A673 (cell line): Measurements from ENCODE around the gene SDF4. TPM values are rescaled to one million over a fixed set of nuclear protein-coding genes. Genes with fewer than 3 reads are reported as not detected.

ENCODE experiments used
- BruUV-seq: library from RNA; stranded (reverse); fragments of 400-500 nt; replicated peaks from 2 replicates; lab custom pipeline; 2021; lab: Mats Ljungman, UMichigan
- CTCF ChIA-PET: fragments of 300-600 bp; sonication (Branson Sonifier 250); formaldehyde crosslinking; loops from one replicate; lab custom pipeline; 2022; ENCODE audit warnings: antibody characterized with exemption; lab: Charles Lee
- POLR2A ChIA-PET: fragments of 300-600 bp; sonication (Branson Sonifier 250); formaldehyde crosslinking; loops from one replicate; lab custom pipeline; 2022; ENCODE audit warnings: antibody characterized with exemption; ENCODE audit not compliant: low non-redundant PET; lab: Charles Lee
- DNase-seq: peaks from one replicate; pipeline ENCODE4 v3.0.0-alpha.2; 2015; ENCODE audit warnings: low spot score
- H3K27ac ChIP-seq: fragments of 200-600 bp; sonication (generic); 2 replicates; pipeline ENCODE4 v1.5.1; 2016; ENCODE audit warnings: mixed run types, low read depth, mild to moderate bottlenecking, mixed read lengths, antibody characterized with exemption, low read length; ENCODE audit not compliant: poor library complexity, severe bottlenecking
- H3K27me3 ChIP-seq: fragments of 200-600 bp; sonication (generic); replicated peaks from 2 replicates; pipeline ENCODE4 v1.6.1; 2017; ENCODE audit warnings: mixed run types, low read depth, mild to moderate bottlenecking, mixed read lengths, antibody characterized with exemption, low read length; ENCODE audit not compliant: insufficient read depth, poor library complexity
- H3K36me3 ChIP-seq: fragments of 200-600 bp; sonication (generic); 2 replicates; pipeline ENCODE4 v1.6.1; 2016; ENCODE audit warnings: mixed run types, mild to moderate bottlenecking, mixed read lengths, antibody characterized with exemption, low read length; ENCODE audit not compliant: insufficient read depth, poor library complexity, severe bottlenecking
- H3K4me1 ChIP-seq: fragments of 200-600 bp; sonication (generic); 2 replicates; pipeline ENCODE4 v1.6.1; 2017; ENCODE audit warnings: mixed run types, mild to moderate bottlenecking, mixed read lengths, antibody characterized with exemption, low read length; ENCODE audit not compliant: insufficient read depth, poor library complexity, severe bottlenecking
- H3K4me3 ChIP-seq: fragments of 200-600 bp; sonication (generic); 2 replicates; pipeline ENCODE4 v1.5.1; 2016; ENCODE audit warnings: low read depth, mixed run types, mild to moderate bottlenecking, mixed read lengths, low read length; ENCODE audit not compliant: poor library complexity, severe bottlenecking
- H3K9me3 ChIP-seq: fragments of 200-600 bp; sonication (generic); 2 replicates; pipeline ENCODE4 v1.6.1; 2016; ENCODE audit warnings: mixed run types, low read depth, mild to moderate bottlenecking, mixed read lengths, antibody characterized with exemption, low read length; ENCODE audit not compliant: poor library complexity, severe bottlenecking
- EZH2 ChIP-seq: fragments of 200-600 bp; sonication (generic); IDR thresholded peaks from 2 replicates; pipeline ENCODE4 v1.6.1; 2017; ENCODE audit warnings: borderline replicate concordance, low read depth, mild to moderate bottlenecking, mixed read lengths, antibody characterized with exemption, low read length; ENCODE audit not compliant: poor library complexity, severe bottlenecking
- intact Hi-C: fragments of 100-400 bp; cut with micrococcal nuclease; formaldehyde crosslinking; loops from one replicate; pipeline ENCODE4 v1.10.0; 2022; ENCODE audit not compliant: unreplicated experiment
- total RNA-seq: library from RNA; stranded (reverse); gene quantifications from 2 replicates; pipeline ENCODE4 v1.2.3, GENCODE V29; 2021
- TF ChIP-seq, protein P1 (sequence below): fragments of 300-800, 200-600 bp; sonication (generic); conservative IDR thresholded peaks from 2 replicates; pipeline ENCODE4 v1.5.1; 2017; ENCODE audit warnings: low read depth, mild to moderate bottlenecking, antibody characterized with exemption, low read length, moderate library complexity, mixed read lengths

The SDF4 gene
- total RNA-seq, 1 experiment from 2014 or later, result 133 TPM

GRCh38 chr1:1245178-1245816 lies 13.5 kb upstream of the SDF4 start:
- BruUV-seq, result no TSS peak
- H3K9me3 ChIP-seq, result no peaks in the 10 kb centered on the region
- H3K4me3 ChIP-seq, result no peak overlapping the region
- no peaks in the 10 kb centered on the region for H3K27me3 ChIP-seq
- H3K36me3 ChIP-seq, result no peaks in the 10 kb centered on the region
- no peak for TF ChIP-seq EZH2
- TF ChIP-seq, protein P1, sequence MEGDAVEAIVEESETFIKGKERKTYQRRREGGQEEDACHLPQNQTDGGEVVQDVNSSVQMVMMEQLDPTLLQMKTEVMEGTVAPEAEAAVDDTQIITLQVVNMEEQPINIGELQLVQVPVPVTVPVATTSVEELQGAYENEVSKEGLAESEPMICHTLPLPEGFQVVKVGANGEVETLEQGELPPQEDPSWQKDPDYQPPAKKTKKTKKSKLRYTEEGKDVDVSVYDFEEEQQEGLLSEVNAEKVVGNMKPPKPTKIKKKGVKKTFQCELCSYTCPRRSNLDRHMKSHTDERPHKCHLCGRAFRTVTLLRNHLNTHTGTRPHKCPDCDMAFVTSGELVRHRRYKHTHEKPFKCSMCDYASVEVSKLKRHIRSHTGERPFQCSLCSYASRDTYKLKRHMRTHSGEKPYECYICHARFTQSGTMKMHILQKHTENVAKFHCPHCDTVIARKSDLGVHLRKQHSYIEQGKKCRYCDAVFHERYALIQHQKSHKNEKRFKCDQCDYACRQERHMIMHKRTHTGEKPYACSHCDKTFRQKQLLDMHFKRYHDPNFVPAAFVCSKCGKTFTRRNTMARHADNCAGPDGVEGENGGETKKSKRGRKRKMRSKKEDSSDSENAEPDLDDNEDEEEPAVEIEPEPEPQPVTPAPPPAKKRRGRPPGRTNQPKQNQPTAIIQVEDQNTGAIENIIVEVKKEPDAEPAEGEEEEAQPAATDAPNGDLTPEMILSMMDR, result no peak
- intact Hi-C loops, result no loop called here
- DNase-seq, result no peak
- H3K27ac ChIP-seq, result no peak overlapping the region
- CTCF ChIA-PET, result no interaction called here
- POLR2A ChIA-PET, result no interaction called here
- no peaks in the 10 kb centered on the region for H3K4me1 ChIP-seq

- ChIA-PET POLR2A (no interaction called here), CTCF (no interaction called here)
- Histone ChIP-seq H3K27ac (no peak overlapping the region), H3K9me3 (no peaks in the 10 kb centered on the region), H3K36me3 (no peaks in the 10 kb centered on the region), H3K27me3 (no peaks in the 10 kb centered on the region), H3K4me1 (no peaks in the 10 kb centered on the region), H3K4me3 (no peak overlapping the region)
- intact Hi-C loops, result no loop called here
- no TSS peak for BruUV-seq
- TF ChIP-seq EZH2, result no peak
- TF ChIP-seq, protein P1, result no peak
- no peak for DNase-seq
Measured at GRCh38 chr1:1244192-1244811, 12.5 kb upstream of the SDF4 start.

DNA sequence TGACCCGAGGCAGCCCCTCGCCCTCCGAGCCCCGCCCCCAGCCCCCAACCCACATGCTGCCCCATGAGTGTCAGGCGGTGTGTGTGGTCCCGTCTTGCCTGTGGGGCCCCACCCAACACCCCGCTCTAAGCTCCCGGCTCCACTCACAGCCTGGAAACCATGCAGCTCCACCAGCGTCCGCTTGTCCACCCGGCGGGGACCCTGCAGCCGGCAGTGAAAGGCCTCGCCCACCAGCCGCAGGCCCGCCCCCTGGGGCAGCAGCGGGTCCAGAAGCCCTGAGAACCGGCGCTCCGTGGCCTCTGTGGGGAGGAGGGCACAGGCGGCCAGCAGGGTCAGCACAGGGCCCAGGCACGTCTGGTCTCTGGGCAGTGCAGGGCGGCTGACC lies 12.0 kb upstream of the SDF4 start:
- ChIA-PET CTCF (no interaction called here), POLR2A (no interaction called here)

More for the DNA sequence above, 12.0 kb upstream of the SDF4 start:
- no peaks in the 10 kb centered on the region for H3K36me3 ChIP-seq
- H3K4me1 ChIP-seq, result no peaks in the 10 kb centered on the region
- TF ChIP-seq, protein P1, result no peak
- no peak for TF ChIP-seq EZH2
- no peak overlapping the region for H3K4me3 ChIP-seq
- H3K9me3 ChIP-seq, result no peaks in the 10 kb centered on the region
- no peak for DNase-seq
- H3K27ac ChIP-seq, result no peak overlapping the region
- intact Hi-C loops, result no loop called here
- no TSS peak for BruUV-seq
- H3K27me3 ChIP-seq, result no peaks in the 10 kb centered on the region
